Caco-2 (cell line): Measurements from ENCODE around the gene GCLM. TPM values are rescaled to one million over a fixed set of nuclear protein-coding genes. Genes with fewer than 3 reads are reported as not detected.
"Not testable (repeated sequence)": the region's sequence is repeated elsewhere in the genome, so short reads cannot be mapped to it uniquely, and the experiment has no call there.

Source experiments
- BruUV-seq: library from RNA; stranded (reverse); fragments of 400-500 nt; replicated peaks from 2 replicates; lab custom pipeline; 2021; lab: Mats Ljungman, UMichigan
- CTCF ChIA-PET: fragments of 300-600 bp; sonication (Branson Sonifier 250); formaldehyde crosslinking; loops from one replicate; lab custom pipeline; 2022; ENCODE audit warnings: antibody characterized with exemption; lab: Charles Lee
- POLR2A ChIA-PET: fragments of 300-600 bp; sonication (Branson Sonifier 250); formaldehyde crosslinking; loops from one replicate; lab custom pipeline; 2022; ENCODE audit warnings: antibody characterized with exemption; lab: Charles Lee
- DNase-seq, 2 experiments: peaks; one replicate each; pipeline versions ENCODE4 v3.0.0 to v3.0.0-alpha.2; 2020 to 2022
- H3K27me3 ChIP-seq: replicated peaks from 2 replicates; pipeline ENCODE4 v1.6.0; 2011; ENCODE audit warnings: low read length; ENCODE audit not compliant: control insufficient read depth, insufficient read depth
- H3K36me3 ChIP-seq: 2 replicates; pipeline ENCODE4 v1.5.1; 2011; ENCODE audit warnings: low read length; ENCODE audit not compliant: control insufficient read depth, insufficient read depth
- H3K4me1 ChIP-seq: fragments of 250-450 bp; sonication (Bioruptor Pico); 2 replicates; pipeline ENCODE4 v1.5.1; 2020; ENCODE audit warnings: mild to moderate bottlenecking
- H3K4me3 ChIP-seq: 2 replicates; pipeline ENCODE4 v1.5.1; 2011; ENCODE audit warnings: low read depth, mild to moderate bottlenecking, control low read depth, low read length
- H3K9me3 ChIP-seq: fragments of 250-450 bp; sonication (Bioruptor Pico); 2 replicates; pipeline ENCODE4 v1.5.1; 2020; ENCODE audit warnings: mild to moderate bottlenecking, moderate library complexity
- H3K27ac Mint-ChIP-seq: one replicate; pipeline ENCODE4 v1.8.0; 2022; ENCODE audit warnings: mixed read lengths; ENCODE audit not compliant: unreplicated experiment
- H3K27me3 Mint-ChIP-seq: one replicate; pipeline ENCODE4 v1.8.0; 2022; ENCODE audit warnings: mixed read lengths; ENCODE audit not compliant: insufficient read depth, unreplicated experiment
- H3K36me3 Mint-ChIP-seq: one replicate; pipeline ENCODE4 v1.8.0; 2022; ENCODE audit warnings: mild to moderate bottlenecking, mixed read lengths; ENCODE audit not compliant: insufficient read depth, unreplicated experiment
- H3K4me1 Mint-ChIP-seq: one replicate; pipeline ENCODE4 v1.8.0; 2022; ENCODE audit warnings: low read depth, mixed read lengths; ENCODE audit not compliant: unreplicated experiment
- H3K4me3 Mint-ChIP-seq: one replicate; pipeline ENCODE4 v1.8.0; 2022; ENCODE audit warnings: mild to moderate bottlenecking, moderate library complexity, mixed read lengths; ENCODE audit not compliant: unreplicated experiment
- H3K9me3 Mint-ChIP-seq: one replicate; pipeline ENCODE4 v1.8.0; 2022; ENCODE audit warnings: mixed read lengths; ENCODE audit not compliant: unreplicated experiment
- CTCF ChIP-seq, 2 experiments: fragments of 200-600 bp in 1 of 2; IDR thresholded peaks; 1 replicate in 1 of 2; 2 replicates in 1 of 2; pipeline versions ENCODE4 v1.5.1 to v1.8.0; 2011 to 2022; ENCODE audit warnings: antibody characterized with exemption in 1 of 2, control low read depth in 1 of 2, inconsistent platforms in 1 of 2, low read depth in 1 of 2, low read length in 1 of 2, mild to moderate bottlenecking in 1 of 2, moderate library complexity in 1 of 2; ENCODE audit not compliant: insufficient read depth in 1 of 2, severe bottlenecking in 1 of 2, unreplicated experiment in 1 of 2
- intact Hi-C: fragments of 100-400 bp; cut with micrococcal nuclease; formaldehyde crosslinking; loops from one replicate; pipeline ENCODE4 v1.10.0; 2022; ENCODE audit not compliant: unreplicated experiment
- total RNA-seq: library from RNA; stranded (reverse); gene quantifications from 2 replicates; pipeline ENCODE4 v1.2.3, GENCODE V29; 2022

Gene GCLM
- total RNA-seq, 1 experiment from 2014 or later: 11.8 TPM

GRCh38 chr1:93919780-93920179 lies 10.6 kb upstream of the GCLM start:
- H3K27ac Mint-ChIP-seq: no peak overlapping the region
- no peaks in the 10 kb centered on the region for H3K36me3 Mint-ChIP-seq
- no peak overlapping the region for H3K4me3 Mint-ChIP-seq
- POLR2A ChIA-PET: no interaction called here
- intact Hi-C loops: no loop called here
- no peaks in the 10 kb centered on the region for H3K36me3 ChIP-seq
- H3K9me3 Mint-ChIP-seq: no peaks in the 10 kb centered on the region
- no peaks in the 10 kb centered on the region for H3K27me3 ChIP-seq
- H3K9me3 ChIP-seq: no peaks in the 10 kb centered on the region
- no peak for DNase-seq
- no peak for TF ChIP-seq CTCF (IDR thresholded peaks at IDR 0.05; ENCODE audit: insufficient read depth in 1 of 2, low read depth in 1 of 2, low read length in 1 of 2, severe bottlenecking in 1 of 2, unreplicated experiment in 1 of 2)
- no peaks in the 10 kb centered on the region for H3K4me1 ChIP-seq
- CTCF ChIA-PET: no interaction called here
- H3K4me1 Mint-ChIP-seq: no peaks in the 10 kb centered on the region
- H3K27me3 Mint-ChIP-seq: no peaks in the 10 kb centered on the region
- BruUV-seq: no TSS peak
- H3K4me3 ChIP-seq: no peak overlapping the region

- Histone ChIP-seq H3K9me3 (no peaks in the 10 kb centered on the region), H3K4me3 (no peak overlapping the region), H3K4me1 (no peaks in the 10 kb centered on the region), H3K27me3 (no peaks in the 10 kb centered on the region), H3K36me3 (no peaks in the 10 kb centered on the region)
- no peak for TF ChIP-seq CTCF (IDR thresholded peaks at IDR 0.05; ENCODE audit: insufficient read depth in 1 of 2, low read depth in 1 of 2, low read length in 1 of 2, severe bottlenecking in 1 of 2, unreplicated experiment in 1 of 2)
- Mint-ChIP-seq H3K4me1 (no peaks in the 10 kb centered on the region), H3K36me3 (no peaks in the 10 kb centered on the region), H3K27me3 (peaks cover 9% of the 10 kb centered on the region), H3K27ac (no peak overlapping the region), H3K9me3 (no peaks in the 10 kb centered on the region), H3K4me3 (no peak overlapping the region)
- intact Hi-C loops: no loop called here
- BruUV-seq: no TSS peak
- ChIA-PET CTCF (no interaction called here), POLR2A (no interaction called here)
- DNase-seq: no peak
Measured at GRCh38 chr1:93917302-93917701, 8.1 kb upstream of the GCLM start.

- H3K4me1 Mint-ChIP-seq, H3K27me3 Mint-ChIP-seq, H3K27ac Mint-ChIP-seq, intact Hi-C loops, DNase-seq, BruUV-seq, H3K36me3 ChIP-seq, H3K36me3 Mint-ChIP-seq, H3K9me3 Mint-ChIP-seq, H3K9me3 ChIP-seq, H3K4me3 ChIP-seq, H3K27me3 ChIP-seq, H3K4me1 ChIP-seq, H3K4me3 Mint-ChIP-seq, POLR2A ChIA-PET: not testable (repeated sequence)
- CTCF ChIA-PET: interaction anchor here (0.6 to 0.7 kb wide), 3 partner anchors 14 to 63 kb away, joined by 3 to 7 read pairs (median 3); no protein-coding TSS in a partner anchor
Measured at GRCh38 chr1:93910880-93911279, 1.6 kb upstream of the GCLM start.
